GM23338 (cell line): Measurements from ENCODE around the gene EPHB1. TPM values are rescaled to one million over a fixed set of nuclear protein-coding genes. Genes with fewer than 3 reads are reported as not detected.
"Not testable (repeated sequence)": the region's sequence is repeated elsewhere in the genome, so short reads cannot be mapped to it uniquely, and the experiment has no call there.

Source experiments
- ATAC-seq: fragments of 200-7000 bp; cut with Tn5 transposase; 3 replicates; pipeline ENCODE4 v1.9.1; 2020
- DNase-seq: peaks from one replicate; pipeline ENCODE4 v3.0.0-alpha.2; 2015; ENCODE audit warnings: low spot score
- H2AFZ ChIP-seq: fragments of 200-600 bp; sonication (generic); 2 replicates; pipeline ENCODE4 v1.8.0; 2016; ENCODE audit warnings: antibody characterized with exemption, mild to moderate bottlenecking, moderate library complexity
- H3F3A ChIP-seq: fragments of 200-600 bp; sonication (generic); replicated peaks from 2 replicates; pipeline ENCODE4 v1.8.0; 2017; ENCODE audit warnings: antibody characterized with exemption, mixed run types, low read depth
- H3K27ac ChIP-seq: fragments of 200-600 bp; sonication (generic); 2 replicates; pipeline ENCODE4 v1.6.1; 2016; ENCODE audit warnings: low read depth
- H3K27me3 ChIP-seq: fragments of 200-600 bp; sonication (generic); 2 replicates; pipeline ENCODE4 v1.8.0; 2016; ENCODE audit warnings: mild to moderate bottlenecking, mixed run types, moderate library complexity; ENCODE audit not compliant: insufficient read depth
- H3K36me3 ChIP-seq: fragments of 200-600 bp; sonication (generic); 2 replicates; pipeline ENCODE4 v1.8.0; 2016; ENCODE audit warnings: mild to moderate bottlenecking; ENCODE audit not compliant: insufficient read depth
- H3K4me1 ChIP-seq: fragments of 200-600 bp; sonication (generic); 2 replicates; pipeline ENCODE4 v1.8.0; 2016; ENCODE audit warnings: mild to moderate bottlenecking, moderate library complexity; ENCODE audit not compliant: insufficient read depth
- H3K4me2 ChIP-seq: fragments of 200-600 bp; sonication (generic); 2 replicates; pipeline ENCODE4 v1.7.1; 2017; ENCODE audit warnings: mixed run types
- H3K4me3 ChIP-seq: fragments of 200-600 bp; sonication (generic); 2 replicates; pipeline ENCODE4 v1.6.1; 2016; ENCODE audit warnings: mixed run types
- H3K79me2 ChIP-seq: fragments of 200-600 bp; sonication (generic); replicated peaks from 2 replicates; pipeline ENCODE4 v1.8.0; 2017; ENCODE audit warnings: mild to moderate bottlenecking; ENCODE audit not compliant: insufficient read depth
- H3K9me2 ChIP-seq: fragments of 200-600 bp; sonication (generic); 2 replicates; pipeline ENCODE4 v1.8.0; 2017; ENCODE audit not compliant: insufficient read depth
- H4K20me1 ChIP-seq: fragments of 200-600 bp; sonication (generic); replicated peaks from 2 replicates; pipeline ENCODE4 v1.8.0; 2017; ENCODE audit warnings: mild to moderate bottlenecking; ENCODE audit not compliant: insufficient read depth
- H3K27ac Mint-ChIP-seq: 2 replicates; pipeline ENCODE4 v1.8.0; 2020; ENCODE audit warnings: inconsistent platforms, mild to moderate bottlenecking, moderate library complexity, mixed read lengths
- H3K27me3 Mint-ChIP-seq: 3 replicates; pipeline ENCODE4 v1.8.0; 2022; ENCODE audit warnings: low read depth, mild to moderate bottlenecking, moderate library complexity, mixed read lengths, inconsistent platforms; ENCODE audit not compliant: insufficient read depth, poor library complexity
- H3K36me3 Mint-ChIP-seq: 3 replicates; pipeline ENCODE4 v1.8.0; 2021; ENCODE audit warnings: low read depth, mild to moderate bottlenecking, inconsistent platforms, moderate library complexity, mixed read lengths
- H3K4me1 Mint-ChIP-seq: 3 replicates; pipeline ENCODE4 v1.8.0; 2020; ENCODE audit warnings: mild to moderate bottlenecking, inconsistent platforms, mixed read lengths
- H3K4me3 Mint-ChIP-seq: 3 replicates; pipeline ENCODE4 v1.8.0; 2021; ENCODE audit warnings: moderate library complexity, mild to moderate bottlenecking, inconsistent platforms, mixed read lengths
- H3K9me3 Mint-ChIP-seq: 3 replicates; pipeline ENCODE4 v1.8.0; 2020; ENCODE audit warnings: moderate library complexity, mild to moderate bottlenecking, inconsistent platforms, mixed read lengths
- CREB1 ChIP-seq: fragments of 250-450 bp; sonication (Bioruptor Pico); IDR thresholded peaks from 2 replicates; pipeline ENCODE4 v1.5.0; 2020; ENCODE audit warnings: low read depth, mild to moderate bottlenecking, moderate library complexity
- ETS1 ChIP-seq: IDR thresholded peaks from 2 replicates; pipeline ENCODE4 v1.6.1; 2016; ENCODE audit warnings: antibody characterized with exemption
- EZH2 ChIP-seq: fragments of 200-600 bp; sonication (generic); IDR thresholded peaks from one replicate; pipeline ENCODE4 v1.8.0; 2017; ENCODE audit warnings: antibody characterized with exemption, mild to moderate bottlenecking, low read depth; ENCODE audit not compliant: unreplicated experiment
- EZH2phosphoT487 ChIP-seq: fragments of 200-600 bp; sonication (generic); IDR thresholded peaks from one replicate; pipeline ENCODE4 v1.8.1; 2018; ENCODE audit warnings: antibody characterized with exemption; ENCODE audit not compliant: unreplicated experiment
- NANOG ChIP-seq: IDR thresholded peaks from 2 replicates; pipeline ENCODE4 v1.6.1; 2016; ENCODE audit warnings: antibody characterized with exemption, borderline replicate concordance
- POLR2AphosphoS5 ChIP-seq: IDR thresholded peaks from 2 replicates; pipeline ENCODE4 v1.6.1; 2016; ENCODE audit warnings: antibody characterized with exemption, low read depth
- STAT1 ChIP-seq: IDR thresholded peaks from one replicate; pipeline ENCODE4 v1.6.1; 2016; ENCODE audit warnings: antibody characterized with exemption; ENCODE audit not compliant: unreplicated experiment
- ZNF114 ChIP-seq: fragments of 250-450 bp; sonication (Bioruptor Pico); IDR thresholded peaks from 2 replicates; pipeline ENCODE4 v1.5.0; 2020; ENCODE audit warnings: mild to moderate bottlenecking, moderate library complexity
- polyA plus RNA-seq: library from polyadenylated mRNA; unstranded; fragments of >200 nt; fragmentation: Nextera tagmentation; extraction: Ambion mirVana; gene quantifications from 2 replicates; pipeline ENCODE4 v1.2.1, GENCODE V29; 2016
- total RNA-seq: library from RNA; depleted of rRNA; stranded (reverse); fragments of >200 nt; shearing (Covaris generic); gene quantifications from 2 replicates; pipeline ENCODE4 v1.2.3, GENCODE V29; 2014
- TF ChIP-seq, protein P1 (sequence below), 2 experiments: fragments of 200-600 bp in 1 of 2; sonication (generic) in 1 of 2; conservative IDR thresholded peaks; 2 replicates each; pipeline versions ENCODE4 v1.5.1 to v1.6.1; 2016 to 2017; ENCODE audit warnings: antibody characterized with exemption in 2 of 2, low read depth in 2 of 2, mild to moderate bottlenecking in 2 of 2, moderate library complexity in 1 of 2
- TF ChIP-seq, protein P2 (sequence below): IDR thresholded peaks from one replicate; pipeline ENCODE4 v1.6.1; 2018; ENCODE audit warnings: antibody characterized with exemption; ENCODE audit not compliant: unreplicated experiment

Gene EPHB1
- total and polyA plus RNA-seq, 2 experiments from 2014 or later, result 2.7 to 5.2 TPM

- H3K4me3 ChIP-seq, H3K4me3 Mint-ChIP-seq, ATAC-seq, H3K79me2 ChIP-seq, H2AFZ ChIP-seq, H4K20me1 ChIP-seq, H3K4me2 ChIP-seq, H3K27me3 ChIP-seq, DNase-seq, H3K27ac ChIP-seq: not testable (repeated sequence)
- peaks cover 10% of the 10 kb centered on the region; the same call in 1 of the 2 replicates for H3F3A ChIP-seq
- H3K36me3 Mint-ChIP-seq, result peaks cover 44% of the 10 kb centered on the region
- peaks cover 10% of the 10 kb centered on the region; the same call in 1 of the 2 replicates for H3K36me3 ChIP-seq
- H3K4me1 ChIP-seq, result peaks cover 21% of the 10 kb centered on the region
- peak overlapping the region; percentile 74; the same call in 1 of the 2 replicates for H3K27ac Mint-ChIP-seq
- peaks cover 20% of the 10 kb centered on the region for H3K27me3 Mint-ChIP-seq
- H3K9me3 Mint-ChIP-seq, result peaks cover 44% of the 10 kb centered on the region
- H3K4me1 Mint-ChIP-seq, result peaks cover 48% of the 10 kb centered on the region
- H3K9me2 ChIP-seq, result peaks cover 23% of the 10 kb centered on the region
These were observed 438.4 kb downstream of the EPHB1 start for GRCh38 chr3:135233476-135233875.

GRCh38 chr3:135235541-135235940 is 440.5 kb downstream of the EPHB1 start:
- ATAC-seq, result no peak
- TF ChIP-seq NANOG, result no peak
- TF ChIP-seq ETS1, result no peak
- TF ChIP-seq POLR2AphosphoS5, result no peak
- no peak for TF ChIP-seq STAT1
- TF ChIP-seq ZNF114 (CRISPR knock-in tag), result no peak
- TF ChIP-seq EZH2phosphoT487, result no peak
- TF ChIP-seq EZH2, result no peak
- TF ChIP-seq, protein P1, sequence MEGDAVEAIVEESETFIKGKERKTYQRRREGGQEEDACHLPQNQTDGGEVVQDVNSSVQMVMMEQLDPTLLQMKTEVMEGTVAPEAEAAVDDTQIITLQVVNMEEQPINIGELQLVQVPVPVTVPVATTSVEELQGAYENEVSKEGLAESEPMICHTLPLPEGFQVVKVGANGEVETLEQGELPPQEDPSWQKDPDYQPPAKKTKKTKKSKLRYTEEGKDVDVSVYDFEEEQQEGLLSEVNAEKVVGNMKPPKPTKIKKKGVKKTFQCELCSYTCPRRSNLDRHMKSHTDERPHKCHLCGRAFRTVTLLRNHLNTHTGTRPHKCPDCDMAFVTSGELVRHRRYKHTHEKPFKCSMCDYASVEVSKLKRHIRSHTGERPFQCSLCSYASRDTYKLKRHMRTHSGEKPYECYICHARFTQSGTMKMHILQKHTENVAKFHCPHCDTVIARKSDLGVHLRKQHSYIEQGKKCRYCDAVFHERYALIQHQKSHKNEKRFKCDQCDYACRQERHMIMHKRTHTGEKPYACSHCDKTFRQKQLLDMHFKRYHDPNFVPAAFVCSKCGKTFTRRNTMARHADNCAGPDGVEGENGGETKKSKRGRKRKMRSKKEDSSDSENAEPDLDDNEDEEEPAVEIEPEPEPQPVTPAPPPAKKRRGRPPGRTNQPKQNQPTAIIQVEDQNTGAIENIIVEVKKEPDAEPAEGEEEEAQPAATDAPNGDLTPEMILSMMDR (conservative IDR thresholded peaks at IDR 0.05; ENCODE audit: low read depth in 2 of 2), result no peak
- TF ChIP-seq, protein P2, sequence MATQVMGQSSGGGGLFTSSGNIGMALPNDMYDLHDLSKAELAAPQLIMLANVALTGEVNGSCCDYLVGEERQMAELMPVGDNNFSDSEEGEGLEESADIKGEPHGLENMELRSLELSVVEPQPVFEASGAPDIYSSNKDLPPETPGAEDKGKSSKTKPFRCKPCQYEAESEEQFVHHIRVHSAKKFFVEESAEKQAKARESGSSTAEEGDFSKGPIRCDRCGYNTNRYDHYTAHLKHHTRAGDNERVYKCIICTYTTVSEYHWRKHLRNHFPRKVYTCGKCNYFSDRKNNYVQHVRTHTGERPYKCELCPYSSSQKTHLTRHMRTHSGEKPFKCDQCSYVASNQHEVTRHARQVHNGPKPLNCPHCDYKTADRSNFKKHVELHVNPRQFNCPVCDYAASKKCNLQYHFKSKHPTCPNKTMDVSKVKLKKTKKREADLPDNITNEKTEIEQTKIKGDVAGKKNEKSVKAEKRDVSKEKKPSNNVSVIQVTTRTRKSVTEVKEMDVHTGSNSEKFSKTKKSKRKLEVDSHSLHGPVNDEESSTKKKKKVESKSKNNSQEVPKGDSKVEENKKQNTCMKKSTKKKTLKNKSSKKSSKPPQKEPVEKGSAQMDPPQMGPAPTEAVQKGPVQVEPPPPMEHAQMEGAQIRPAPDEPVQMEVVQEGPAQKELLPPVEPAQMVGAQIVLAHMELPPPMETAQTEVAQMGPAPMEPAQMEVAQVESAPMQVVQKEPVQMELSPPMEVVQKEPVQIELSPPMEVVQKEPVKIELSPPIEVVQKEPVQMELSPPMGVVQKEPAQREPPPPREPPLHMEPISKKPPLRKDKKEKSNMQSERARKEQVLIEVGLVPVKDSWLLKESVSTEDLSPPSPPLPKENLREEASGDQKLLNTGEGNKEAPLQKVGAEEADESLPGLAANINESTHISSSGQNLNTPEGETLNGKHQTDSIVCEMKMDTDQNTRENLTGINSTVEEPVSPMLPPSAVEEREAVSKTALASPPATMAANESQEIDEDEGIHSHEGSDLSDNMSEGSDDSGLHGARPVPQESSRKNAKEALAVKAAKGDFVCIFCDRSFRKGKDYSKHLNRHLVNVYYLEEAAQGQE, result no peak
- TF ChIP-seq CREB1, result no peak
- H3K9me2 ChIP-seq, result peaks cover 23% of the 10 kb centered on the region
- peaks cover 10% of the 10 kb centered on the region; the same call in 1 of the 2 replicates for H3F3A ChIP-seq
- no peak overlapping the region for H3K4me2 ChIP-seq
- Mint-ChIP-seq H3K4me1 (peaks cover 51% of the 10 kb centered on the region), H3K36me3 (peaks cover 44% of the 10 kb centered on the region), H3K4me3 (no peak overlapping the region), H3K27me3 (peaks cover 22% of the 10 kb centered on the region), H3K27ac (no peak overlapping the region), H3K9me3 (peaks cover 44% of the 10 kb centered on the region)
- no peaks in the 10 kb centered on the region for H3K79me2 ChIP-seq
- no peak for DNase-seq
- peaks cover 10% of the 10 kb centered on the region; the same call in 1 of the 2 replicates for H3K36me3 ChIP-seq
- H3K4me1 ChIP-seq, result peaks cover 12% of the 10 kb centered on the region
- H3K27me3 ChIP-seq, result no peaks in the 10 kb centered on the region
- H3K4me3 ChIP-seq, result no peak overlapping the region
- H4K20me1 ChIP-seq, result no peaks in the 10 kb centered on the region
- no peak overlapping the region for H2AFZ ChIP-seq
- no peak overlapping the region for H3K27ac ChIP-seq
